ENCODE data around the gene DDX47.
"Not testable (repeated sequence)": the region's sequence is repeated elsewhere in the genome, so short reads cannot be mapped to it uniquely, and the experiment has no call there.

The DDX47 gene

GRCh38 chr12:12839003-12839395, 25.9 kb downstream of the DDX47 start:
- no peaks in the 10 kb centered on the region for H3K27me3 ChIP-seq (replicated peaks; ENCODE audit: insufficient read depth, low read length)
- no peaks in the 10 kb centered on the region for H3F3A ChIP-seq (ENCODE audit: insufficient read depth, low read length)
- H3K9ac ChIP-seq (ENCODE audit: low read length): no peak overlapping the region

GRCh38 chr12:12839439-12839838, 26.3 kb downstream of the DDX47 start:
- H3K36me3 ChIP-seq (replicated peaks; ENCODE audit: insufficient read depth, low read length); H3K4me3 ChIP-seq (ENCODE audit: low read length); H3K79me2 ChIP-seq (ENCODE audit: low read length); H3K4me1 ChIP-seq (ENCODE audit: low read length); H4K20me1 ChIP-seq (ENCODE audit: insufficient read depth, low read length); DNase-seq; H3K27me3 ChIP-seq (replicated peaks; ENCODE audit: insufficient read depth, low read length); H3K27ac ChIP-seq (ENCODE audit: low read length); H3K4me2 ChIP-seq (ENCODE audit: low read depth, low read length); H3K9me3 ChIP-seq (replicated peaks; ENCODE audit: insufficient read depth, low read length); H3K9me2 ChIP-seq (replicated peaks; ENCODE audit: insufficient read depth, low read length); H3F3A ChIP-seq (ENCODE audit: insufficient read depth, low read length); H2AFZ ChIP-seq (ENCODE audit: low read length); H3K9ac ChIP-seq (ENCODE audit: low read length): not testable (repeated sequence)

More at GRCh38 chr12:12839003-12839395, 25.9 kb downstream of the DDX47 start:
- no peaks in the 10 kb centered on the region for H4K20me1 ChIP-seq (ENCODE audit: insufficient read depth, low read length)
- H3K79me2 ChIP-seq (ENCODE audit: low read length): no peaks in the 10 kb centered on the region
- no peak overlapping the region for H3K27ac ChIP-seq (ENCODE audit: low read length)
- H3K9me2 ChIP-seq (replicated peaks; ENCODE audit: insufficient read depth, low read length): no peaks in the 10 kb centered on the region
- no peaks in the 10 kb centered on the region for H3K36me3 ChIP-seq (replicated peaks; ENCODE audit: insufficient read depth, low read length)
- no peak for TF ChIP-seq EZH2 (optimal IDR thresholded peaks at IDR 0.05; ENCODE audit: low read depth, low read length)
- no peak for TF ChIP-seq EZH2phosphoT487 (IDR thresholded peaks at IDR 0.05; ENCODE audit: low read length)
- TF ChIP-seq CTCF (IDR thresholded peaks at IDR 0.05; ENCODE audit: low read length): no peak
- H3K9me3 ChIP-seq (replicated peaks; ENCODE audit: insufficient read depth, low read length): no peaks in the 10 kb centered on the region
- no peak overlapping the region for H3K4me2 ChIP-seq (ENCODE audit: low read depth, low read length)
- H2AFZ ChIP-seq (ENCODE audit: low read length): no peak overlapping the region
- DNase-seq: no peak
- H3K4me1 ChIP-seq (ENCODE audit: low read length): peaks cover 4% of the 10 kb centered on the region
- no peak overlapping the region for H3K4me3 ChIP-seq (ENCODE audit: low read length)

- Histone ChIP-seq H3K36me3 (replicated peaks; ENCODE audit: insufficient read depth, low read length) (no peaks in the 10 kb centered on the region), H3K27ac (ENCODE audit: low read length) (no peak overlapping the region), H4K20me1 (ENCODE audit: insufficient read depth, low read length) (no peaks in the 10 kb centered on the region), H3K4me2 (ENCODE audit: low read depth, low read length) (no peak overlapping the region), H3F3A (ENCODE audit: insufficient read depth, low read length) (no peaks in the 10 kb centered on the region), H3K79me2 (ENCODE audit: low read length) (no peaks in the 10 kb centered on the region), H3K9ac (ENCODE audit: low read length) (no peak overlapping the region), H3K9me3 (replicated peaks; ENCODE audit: insufficient read depth, low read length) (no peaks in the 10 kb centered on the region), H3K9me2 (replicated peaks; ENCODE audit: insufficient read depth, low read length) (no peaks in the 10 kb centered on the region), H3K4me3 (ENCODE audit: low read length) (no peak overlapping the region), H3K4me1 (ENCODE audit: low read length) (peaks cover 4% of the 10 kb centered on the region), H2AFZ (ENCODE audit: low read length) (no peak overlapping the region), H3K27me3 (replicated peaks; ENCODE audit: insufficient read depth, low read length) (no peaks in the 10 kb centered on the region)
- TF ChIP-seq CTCF (IDR thresholded peaks at IDR 0.05; ENCODE audit: low read length) (no peak), EZH2 (optimal IDR thresholded peaks at IDR 0.05; ENCODE audit: low read depth, low read length) (no peak), EZH2phosphoT487 (IDR thresholded peaks at IDR 0.05; ENCODE audit: low read length) (no peak)
- no peak for DNase-seq
Measured at GRCh38 chr12:12839873-12840579, 26.9 kb downstream of the DDX47 start.

- Histone ChIP-seq H3K36me3 (replicated peaks; ENCODE audit: insufficient read depth, low read length) (no peaks in the 10 kb centered on the region), H4K20me1 (ENCODE audit: insufficient read depth, low read length) (no peaks in the 10 kb centered on the region), H3K9me2 (replicated peaks; ENCODE audit: insufficient read depth, low read length) (no peaks in the 10 kb centered on the region), H3K4me1 (ENCODE audit: low read length) (peaks cover 4% of the 10 kb centered on the region), H3K79me2 (ENCODE audit: low read length) (no peaks in the 10 kb centered on the region), H3K4me2 (ENCODE audit: low read depth, low read length) (no peak overlapping the region), H3K9me3 (replicated peaks; ENCODE audit: insufficient read depth, low read length) (no peaks in the 10 kb centered on the region), H3F3A (ENCODE audit: insufficient read depth, low read length) (no peaks in the 10 kb centered on the region), H3K4me3 (ENCODE audit: low read length) (no peak overlapping the region), H3K27ac (ENCODE audit: low read length) (no peak overlapping the region), H3K9ac (ENCODE audit: low read length) (no peak overlapping the region), H2AFZ (ENCODE audit: low read length) (no peak overlapping the region), H3K27me3 (replicated peaks; ENCODE audit: insufficient read depth, low read length) (no peaks in the 10 kb centered on the region)
- no peak for DNase-seq
- TF ChIP-seq CTCF (IDR thresholded peaks at IDR 0.05; ENCODE audit: low read length) (no peak), EZH2 (optimal IDR thresholded peaks at IDR 0.05; ENCODE audit: low read depth, low read length) (no peak), EZH2phosphoT487 (IDR thresholded peaks at IDR 0.05; ENCODE audit: low read length) (no peak)
Measured at GRCh38 chr12:12840580-12840899, 27.4 kb downstream of the DDX47 start.

GRCh38 chr12:12841428-12841827, 28.3 kb downstream of the DDX47 start:
- not testable (repeated sequence) for H3K4me2 ChIP-seq (ENCODE audit: low read depth, low read length); H3K27ac ChIP-seq (ENCODE audit: low read length); H3K27me3 ChIP-seq (replicated peaks; ENCODE audit: insufficient read depth, low read length); H3K9me3 ChIP-seq (replicated peaks; ENCODE audit: insufficient read depth, low read length); H3K4me3 ChIP-seq (ENCODE audit: low read length); H3K79me2 ChIP-seq (ENCODE audit: low read length); H3K9me2 ChIP-seq (replicated peaks; ENCODE audit: insufficient read depth, low read length); H3K4me1 ChIP-seq (ENCODE audit: low read length); H4K20me1 ChIP-seq (ENCODE audit: insufficient read depth, low read length); DNase-seq; H3F3A ChIP-seq (ENCODE audit: insufficient read depth, low read length); H2AFZ ChIP-seq (ENCODE audit: low read length); H3K36me3 ChIP-seq (replicated peaks; ENCODE audit: insufficient read depth, low read length); H3K9ac ChIP-seq (ENCODE audit: low read length)

All from MM.1S (cell line).